MM.1S (cell line): ENCODE data around the gene ADARB2.

Experiments used
- DNase-seq: peaks from one replicate; pipeline ENCODE4 v3.0.0-alpha.2; 2015
- H2AFZ ChIP-seq: fragments of 300-600 bp; sonication (generic); 2 replicates; pipeline ENCODE4 v1.6.0; 2016; ENCODE audit warnings: antibody characterized with exemption, low read length
- H3F3A ChIP-seq: fragments of 300-600 bp; sonication (generic); 2 replicates; pipeline ENCODE4 v1.6.1; 2016; ENCODE audit warnings: mild to moderate bottlenecking, antibody characterized with exemption, low read length, moderate library complexity, mixed read lengths; ENCODE audit not compliant: insufficient read depth
- H3K27ac ChIP-seq: fragments of 300-600 bp; sonication (generic); 2 replicates; pipeline ENCODE4 v1.5.1; 2016; ENCODE audit warnings: mild to moderate bottlenecking, low read length
- H3K27me3 ChIP-seq: fragments of 300-600 bp; sonication (generic); replicated peaks from 2 replicates; pipeline ENCODE4 v1.6.0; 2016; ENCODE audit warnings: low read length; ENCODE audit not compliant: insufficient read depth
- H3K36me3 ChIP-seq: fragments of 300-600 bp; sonication (generic); replicated peaks from 2 replicates; pipeline ENCODE4 v1.6.1; 2016; ENCODE audit warnings: mild to moderate bottlenecking, low read length, mixed read lengths; ENCODE audit not compliant: insufficient read depth
- H3K4me1 ChIP-seq: fragments of 300-600 bp; sonication (generic); 2 replicates; pipeline ENCODE4 v1.6.1; 2016; ENCODE audit warnings: low read length, mixed read lengths
- H3K4me2 ChIP-seq: fragments of 300-600 bp; sonication (generic); 2 replicates; pipeline ENCODE4 v1.6.0; 2016; ENCODE audit warnings: low read depth, low read length
- H3K4me3 ChIP-seq: fragments of 300-600 bp; sonication (generic); 2 replicates; pipeline ENCODE4 v1.5.1; 2016; ENCODE audit warnings: low read length, mixed read lengths
- H3K79me2 ChIP-seq: fragments of 300-600 bp; sonication (generic); 2 replicates; pipeline ENCODE4 v1.6.1; 2016; ENCODE audit warnings: mixed run types, low read length, mixed read lengths
- H3K9ac ChIP-seq: fragments of 300-600 bp; sonication (generic); 2 replicates; pipeline ENCODE4 v1.6.1; 2016; ENCODE audit warnings: low read length, mixed read lengths
- H3K9me2 ChIP-seq: fragments of 300-600 bp; sonication (generic); replicated peaks from 2 replicates; pipeline ENCODE4 v1.6.1; 2016; ENCODE audit warnings: mild to moderate bottlenecking, low read length, mixed read lengths; ENCODE audit not compliant: insufficient read depth
- H3K9me3 ChIP-seq: fragments of 300-600 bp; sonication (generic); replicated peaks from 2 replicates; pipeline ENCODE4 v1.6.1; 2016; ENCODE audit warnings: mild to moderate bottlenecking, low read length, mixed read lengths; ENCODE audit not compliant: insufficient read depth
- H4K20me1 ChIP-seq: fragments of 300-600 bp; sonication (generic); 2 replicates; pipeline ENCODE4 v1.6.1; 2016; ENCODE audit warnings: mild to moderate bottlenecking, low read length, moderate library complexity, mixed read lengths; ENCODE audit not compliant: insufficient read depth
- EZH2 ChIP-seq: fragments of 300-600 bp; sonication (generic); optimal IDR thresholded peaks from 2 replicates; pipeline ENCODE3; 2017; ENCODE audit warnings: low read depth, mild to moderate bottlenecking, antibody characterized with exemption, low read length, mixed read lengths
- EZH2phosphoT487 ChIP-seq: fragments of 300-600 bp; sonication (generic); IDR thresholded peaks from 2 replicates; pipeline ENCODE4 v1.6.1; 2018; ENCODE audit warnings: antibody characterized with exemption, low read length
- TF ChIP-seq, protein P1 (sequence below): fragments of 300-600 bp; sonication (generic); IDR thresholded peaks from 2 replicates; pipeline ENCODE4 v1.5.1; 2016; ENCODE audit warnings: antibody characterized with exemption, low read length, mixed read lengths

The ADARB2 gene

DNA sequence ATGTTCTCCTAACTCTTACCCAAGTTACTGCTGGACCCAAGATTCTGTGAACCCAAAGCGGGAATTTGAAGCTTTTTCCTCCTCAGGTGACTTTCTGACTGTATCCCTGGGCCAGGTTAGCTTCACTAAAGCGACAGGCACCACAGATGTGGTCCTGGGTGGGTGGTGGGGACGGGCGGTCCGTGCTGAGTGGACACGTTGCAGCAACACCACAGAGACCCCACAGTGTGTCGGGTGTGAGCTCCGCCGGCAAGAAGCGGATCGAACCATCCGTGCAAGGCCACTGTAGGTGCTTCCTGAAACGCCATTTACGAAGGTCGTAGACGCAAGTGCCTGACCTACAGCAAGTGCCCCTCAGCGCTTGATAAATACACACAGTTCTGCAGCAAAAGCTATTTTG is 325.9 kb downstream of the ADARB2 start:
- no peak for TF ChIP-seq EZH2phosphoT487
- TF ChIP-seq EZH2 = no peak
- TF ChIP-seq, protein P1, sequence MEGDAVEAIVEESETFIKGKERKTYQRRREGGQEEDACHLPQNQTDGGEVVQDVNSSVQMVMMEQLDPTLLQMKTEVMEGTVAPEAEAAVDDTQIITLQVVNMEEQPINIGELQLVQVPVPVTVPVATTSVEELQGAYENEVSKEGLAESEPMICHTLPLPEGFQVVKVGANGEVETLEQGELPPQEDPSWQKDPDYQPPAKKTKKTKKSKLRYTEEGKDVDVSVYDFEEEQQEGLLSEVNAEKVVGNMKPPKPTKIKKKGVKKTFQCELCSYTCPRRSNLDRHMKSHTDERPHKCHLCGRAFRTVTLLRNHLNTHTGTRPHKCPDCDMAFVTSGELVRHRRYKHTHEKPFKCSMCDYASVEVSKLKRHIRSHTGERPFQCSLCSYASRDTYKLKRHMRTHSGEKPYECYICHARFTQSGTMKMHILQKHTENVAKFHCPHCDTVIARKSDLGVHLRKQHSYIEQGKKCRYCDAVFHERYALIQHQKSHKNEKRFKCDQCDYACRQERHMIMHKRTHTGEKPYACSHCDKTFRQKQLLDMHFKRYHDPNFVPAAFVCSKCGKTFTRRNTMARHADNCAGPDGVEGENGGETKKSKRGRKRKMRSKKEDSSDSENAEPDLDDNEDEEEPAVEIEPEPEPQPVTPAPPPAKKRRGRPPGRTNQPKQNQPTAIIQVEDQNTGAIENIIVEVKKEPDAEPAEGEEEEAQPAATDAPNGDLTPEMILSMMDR = no peak
- DNase-seq = no peak
- no peak overlapping the region for H2AFZ ChIP-seq
- H3K36me3 ChIP-seq = no peaks in the 10 kb centered on the region
- no peaks in the 10 kb centered on the region for H3K4me1 ChIP-seq
- peaks cover 17% of the 10 kb centered on the region; the same call in 1 of the 2 replicates for H3K27me3 ChIP-seq
- no peaks in the 10 kb centered on the region for H3K9me3 ChIP-seq
- H3K27ac ChIP-seq = no peak overlapping the region
- no peak overlapping the region for H3K4me2 ChIP-seq
- H4K20me1 ChIP-seq = no peaks in the 10 kb centered on the region
- no peak overlapping the region for H3K4me3 ChIP-seq
- no peaks in the 10 kb centered on the region for H3K9me2 ChIP-seq
- no peaks in the 10 kb centered on the region for H3K79me2 ChIP-seq
- H3F3A ChIP-seq = no peaks in the 10 kb centered on the region
- H3K9ac ChIP-seq = no peak overlapping the region

DNA sequence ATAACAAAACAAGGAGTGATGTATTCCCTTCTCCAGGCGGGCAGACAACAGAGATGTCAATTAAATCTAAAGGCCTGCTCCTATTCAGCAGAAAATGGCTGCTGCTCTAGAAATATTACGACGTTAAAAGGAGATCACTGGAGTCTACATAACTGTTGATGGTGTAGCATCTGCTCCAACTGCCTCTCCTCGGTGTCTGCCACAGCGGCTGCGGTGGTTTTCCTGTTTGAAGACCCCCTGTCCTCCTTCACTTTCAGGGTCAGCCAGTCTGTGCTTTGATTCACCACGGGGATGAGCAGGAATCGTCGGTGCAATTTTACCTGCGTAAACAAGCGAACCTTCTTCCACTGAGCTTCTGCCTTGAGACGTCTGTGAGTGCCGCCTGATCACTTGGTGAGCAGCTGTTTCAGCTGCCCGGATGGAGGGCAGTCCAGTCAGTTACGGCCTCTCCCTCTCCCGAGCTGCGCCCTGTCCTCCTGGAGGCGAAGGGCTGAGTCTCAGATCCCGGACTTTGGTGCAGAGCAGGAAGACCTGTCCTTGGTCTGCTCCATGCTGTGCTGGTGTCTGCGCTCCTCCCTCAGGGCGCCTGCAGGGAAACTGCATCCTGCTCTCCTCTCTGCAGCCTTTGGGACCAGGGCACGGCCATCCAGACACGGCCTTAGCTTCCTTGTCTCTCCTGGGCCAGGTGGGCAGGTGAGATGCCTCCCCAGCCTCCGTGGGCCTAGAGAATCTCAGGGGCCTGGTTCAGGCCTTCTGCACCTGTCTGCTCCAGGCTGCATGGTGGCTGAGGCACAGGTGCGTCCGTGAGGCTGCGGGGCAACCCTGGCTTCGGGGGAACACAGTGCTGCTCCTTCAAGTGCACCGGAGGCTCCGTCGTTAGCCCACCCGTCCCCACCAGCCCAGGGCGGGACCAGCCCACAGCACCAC is 326.6 kb downstream of the ADARB2 start:
- no peaks in the 10 kb centered on the region for H3K4me1 ChIP-seq
- TF ChIP-seq, protein P1 = no peak
- TF ChIP-seq EZH2 = no peak
- TF ChIP-seq EZH2phosphoT487 = no peak
- H3F3A ChIP-seq = no peaks in the 10 kb centered on the region
- no peaks in the 10 kb centered on the region for H3K9me3 ChIP-seq
- DNase-seq = no peak
- H3K4me2 ChIP-seq = no peak overlapping the region
- H3K36me3 ChIP-seq = no peaks in the 10 kb centered on the region
- H3K27me3 ChIP-seq = peaks cover 17% of the 10 kb centered on the region; the same call in 1 of the 2 replicates
- H3K9me2 ChIP-seq = no peaks in the 10 kb centered on the region
- no peak overlapping the region for H3K9ac ChIP-seq
- no peak overlapping the region for H3K4me3 ChIP-seq
- H3K27ac ChIP-seq = no peak overlapping the region
- H2AFZ ChIP-seq = no peak overlapping the region
- no peaks in the 10 kb centered on the region for H4K20me1 ChIP-seq
- H3K79me2 ChIP-seq = no peaks in the 10 kb centered on the region

- no peaks in the 10 kb centered on the region for H3K79me2 ChIP-seq
- H3K27ac ChIP-seq = no peak overlapping the region
- H3K4me2 ChIP-seq = no peak overlapping the region
- no peak overlapping the region for H3K9ac ChIP-seq
- H3K9me2 ChIP-seq = no peaks in the 10 kb centered on the region
- H4K20me1 ChIP-seq = no peaks in the 10 kb centered on the region
- H3F3A ChIP-seq = no peaks in the 10 kb centered on the region
- H3K4me1 ChIP-seq = no peaks in the 10 kb centered on the region
- H3K27me3 ChIP-seq = peaks cover 17% of the 10 kb centered on the region; the same call in 1 of the 2 replicates
- TF ChIP-seq EZH2phosphoT487 (no peak), EZH2 (no peak)
- TF ChIP-seq, protein P1 = no peak
- H2AFZ ChIP-seq = no peak overlapping the region
- H3K4me3 ChIP-seq = no peak overlapping the region
- H3K36me3 ChIP-seq = no peaks in the 10 kb centered on the region
- H3K9me3 ChIP-seq = no peaks in the 10 kb centered on the region
- DNase-seq = no peak
These were observed 327.3 kb downstream of the ADARB2 start for GRCh38 chr10:1410032-1410431.
